ENCODE data around the gene FBN2.

DNA sequence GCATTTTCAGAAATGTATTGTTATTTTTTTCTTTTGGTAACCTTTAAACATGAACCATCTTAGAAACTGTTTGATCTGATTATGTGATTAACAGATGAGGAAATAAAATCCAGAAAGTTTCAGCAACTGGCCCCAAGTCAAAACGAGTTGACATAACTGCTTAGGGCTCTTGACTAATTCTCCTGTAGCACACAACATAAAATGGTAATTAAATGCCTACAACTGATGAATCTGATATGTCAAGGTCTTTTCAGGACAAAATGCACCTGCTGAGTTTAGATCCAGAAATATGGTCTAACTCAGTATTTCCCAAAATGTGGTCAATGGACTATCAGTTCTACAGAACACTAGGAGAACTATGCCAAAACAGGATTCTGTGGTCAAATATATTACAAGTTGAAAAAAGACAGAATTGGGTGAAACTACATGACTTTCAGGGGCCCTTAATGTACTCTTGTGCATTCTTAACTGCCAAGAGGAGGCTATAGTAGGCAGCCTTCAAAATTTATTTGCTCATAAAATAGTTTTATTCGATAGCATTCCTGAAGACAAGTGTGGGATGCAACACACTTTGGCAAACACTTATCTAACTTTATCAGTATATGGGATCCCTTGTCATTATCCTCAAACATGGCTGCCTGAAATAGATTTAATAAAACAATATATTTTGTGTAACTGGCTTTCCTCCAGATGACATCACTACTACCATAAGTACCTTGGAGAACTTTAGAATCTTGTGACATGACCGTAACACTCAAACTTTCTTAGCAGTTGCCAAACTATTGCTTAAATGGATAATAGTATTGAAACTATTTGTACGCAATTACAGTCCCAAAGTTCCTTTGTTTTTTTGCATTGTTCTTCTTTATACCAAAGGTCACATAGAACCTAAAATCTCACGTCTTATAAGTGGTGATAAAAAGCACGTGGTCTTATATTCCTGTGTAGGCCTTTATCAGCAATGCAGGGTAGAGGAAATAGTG, 59.4 kb downstream of the FBN2 start:
- no peak for TF ChIP-seq SNAI2 (CRISPR knock-in tag; IDR thresholded peaks at IDR 0.05)
- TF ChIP-seq PATZ1 (CRISPR knock-in tag; IDR thresholded peaks at IDR 0.05; ENCODE audit: borderline replicate concordance): no peak
- TF ChIP-seq, protein P1, sequence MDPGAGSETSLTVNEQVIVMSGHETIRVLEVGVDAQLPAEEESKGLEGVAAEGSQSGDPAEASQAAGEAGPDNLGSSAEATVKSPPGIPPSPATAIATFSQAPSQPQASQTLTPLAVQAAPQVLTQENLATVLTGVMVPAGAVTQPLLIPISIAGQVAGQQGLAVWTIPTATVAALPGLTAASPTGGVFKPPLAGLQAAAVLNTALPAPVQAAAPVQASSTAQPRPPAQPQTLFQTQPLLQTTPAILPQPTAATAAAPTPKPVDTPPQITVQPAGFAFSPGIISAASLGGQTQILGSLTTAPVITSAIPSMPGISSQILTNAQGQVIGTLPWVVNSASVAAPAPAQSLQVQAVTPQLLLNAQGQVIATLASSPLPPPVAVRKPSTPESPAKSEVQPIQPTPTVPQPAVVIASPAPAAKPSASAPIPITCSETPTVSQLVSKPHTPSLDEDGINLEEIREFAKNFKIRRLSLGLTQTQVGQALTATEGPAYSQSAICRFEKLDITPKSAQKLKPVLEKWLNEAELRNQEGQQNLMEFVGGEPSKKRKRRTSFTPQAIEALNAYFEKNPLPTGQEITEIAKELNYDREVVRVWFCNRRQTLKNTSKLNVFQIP (CRISPR knock-in tag; IDR thresholded peaks at IDR 0.05; ENCODE audit: borderline replicate concordance, low read depth): no peak
- no peak for TF ChIP-seq ARNTL (CRISPR knock-in tag; IDR thresholded peaks at IDR 0.05; ENCODE audit: borderline replicate concordance, low read depth)
- no peak for TF ChIP-seq CSRNP3 (CRISPR knock-in tag; IDR thresholded peaks at IDR 0.05)
- TF ChIP-seq PPARA (CRISPR knock-in tag; IDR thresholded peaks at IDR 0.05; ENCODE audit: borderline replicate concordance): no peak
- no peak for TF ChIP-seq ZFP30 (CRISPR knock-in tag; IDR thresholded peaks at IDR 0.05)
- no peak for TF ChIP-seq ZNF565 (CRISPR knock-in tag; conservative IDR thresholded peaks at IDR 0.05; ENCODE audit: low read depth)

All from SK-N-SH treated with all-trans-retinoic acid at 6 μM for 48 hours (cell line).